Mesothelial cell of epicardium (in vitro differentiated cells): ENCODE measurements around the gene PROZ. TPM values are rescaled to one million over a fixed set of nuclear protein-coding genes. Genes with fewer than 3 reads are reported as not detected.

Experiments
- DNase-seq, 2 experiments: peaks; one replicate each; pipeline ENCODE4 v3.0.0; 2021; ENCODE audit warnings: low spot score in 2 of 2; ENCODE audit not compliant: unreplicated experiment in 2 of 2
- H3K27ac Mint-ChIP-seq: 2 replicates; pipeline ENCODE4 v1.8.0; 2021; ENCODE audit warnings: mixed read lengths
- H3K27me3 Mint-ChIP-seq: 2 replicates; pipeline ENCODE4 v1.8.0; 2021; ENCODE audit warnings: low read depth, mixed read lengths
- H3K36me3 Mint-ChIP-seq: 2 replicates; pipeline ENCODE4 v1.8.0; 2021; ENCODE audit warnings: mixed read lengths
- H3K4me1 Mint-ChIP-seq: 2 replicates; pipeline ENCODE4 v1.8.0; 2021; ENCODE audit warnings: mixed read lengths
- H3K4me3 Mint-ChIP-seq: 2 replicates; pipeline ENCODE4 v1.8.0; 2021; ENCODE audit warnings: mild to moderate bottlenecking, moderate library complexity, mixed read lengths
- H3K9me3 Mint-ChIP-seq: 2 replicates; pipeline ENCODE4 v1.8.0; 2021; ENCODE audit warnings: mixed read lengths
- total RNA-seq: library from RNA; stranded (reverse); gene quantifications from 3 replicates; pipeline ENCODE4 v1.2.1, GENCODE V29; 2021
- TF ChIP-seq, protein P1 (sequence below): fragments of 200-600 bp; sonication (generic); IDR thresholded peaks from one replicate; pipeline ENCODE4 v1.5.0; 2021; ENCODE audit warnings: antibody characterized with exemption; ENCODE audit not compliant: unreplicated experiment

Gene PROZ
- total RNA-seq, 1 donor from 2014 or later = not detected

DNA sequence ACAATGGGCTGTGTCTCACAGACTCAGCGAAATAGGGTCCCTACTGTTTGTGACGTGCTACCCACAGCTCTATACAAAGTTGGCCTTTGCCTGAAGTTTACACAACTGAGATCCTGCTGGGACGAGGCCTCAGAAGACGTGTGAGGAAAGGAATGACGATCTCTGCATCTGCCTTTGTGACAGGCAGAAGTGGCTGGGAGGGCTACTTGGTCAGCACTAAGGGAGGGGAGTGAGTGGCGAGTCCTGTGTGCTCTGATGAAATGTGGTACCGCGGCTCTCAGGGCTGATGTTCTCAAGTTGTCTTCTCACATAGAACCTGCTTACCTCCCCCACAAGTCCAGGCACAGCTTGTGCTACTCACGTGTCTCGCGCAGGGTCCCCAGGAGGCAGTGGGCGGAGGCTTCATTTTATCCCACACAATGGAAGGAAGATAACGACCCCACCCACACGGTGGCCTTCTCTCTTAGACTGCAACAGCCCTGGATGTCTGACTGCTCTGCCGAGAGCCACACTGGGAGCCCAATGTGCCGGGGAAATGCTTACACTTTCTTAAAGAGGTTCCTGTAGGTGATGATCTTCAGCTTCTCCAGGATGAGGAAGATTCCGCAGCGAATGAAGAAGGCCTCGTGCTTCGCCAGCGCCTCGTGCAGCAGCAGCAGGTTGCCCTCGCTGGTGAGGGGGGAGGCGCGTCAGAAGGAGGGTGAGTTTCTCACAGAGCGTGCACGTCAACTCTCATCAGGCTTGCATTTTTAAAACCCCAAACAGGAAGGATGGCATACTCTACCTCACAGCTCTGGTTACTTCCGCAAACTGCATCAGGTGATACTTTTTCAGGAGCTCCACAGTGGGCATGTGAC, 21.2 kb downstream of the PROZ start:
- no peaks in the 10 kb centered on the region for H3K4me1 Mint-ChIP-seq
- no peaks in the 10 kb centered on the region for H3K9me3 Mint-ChIP-seq
- no peaks in the 10 kb centered on the region for H3K27me3 Mint-ChIP-seq
- H3K27ac Mint-ChIP-seq = no peak overlapping the region
- H3K4me3 Mint-ChIP-seq = no peak overlapping the region
- TF ChIP-seq, protein P1, sequence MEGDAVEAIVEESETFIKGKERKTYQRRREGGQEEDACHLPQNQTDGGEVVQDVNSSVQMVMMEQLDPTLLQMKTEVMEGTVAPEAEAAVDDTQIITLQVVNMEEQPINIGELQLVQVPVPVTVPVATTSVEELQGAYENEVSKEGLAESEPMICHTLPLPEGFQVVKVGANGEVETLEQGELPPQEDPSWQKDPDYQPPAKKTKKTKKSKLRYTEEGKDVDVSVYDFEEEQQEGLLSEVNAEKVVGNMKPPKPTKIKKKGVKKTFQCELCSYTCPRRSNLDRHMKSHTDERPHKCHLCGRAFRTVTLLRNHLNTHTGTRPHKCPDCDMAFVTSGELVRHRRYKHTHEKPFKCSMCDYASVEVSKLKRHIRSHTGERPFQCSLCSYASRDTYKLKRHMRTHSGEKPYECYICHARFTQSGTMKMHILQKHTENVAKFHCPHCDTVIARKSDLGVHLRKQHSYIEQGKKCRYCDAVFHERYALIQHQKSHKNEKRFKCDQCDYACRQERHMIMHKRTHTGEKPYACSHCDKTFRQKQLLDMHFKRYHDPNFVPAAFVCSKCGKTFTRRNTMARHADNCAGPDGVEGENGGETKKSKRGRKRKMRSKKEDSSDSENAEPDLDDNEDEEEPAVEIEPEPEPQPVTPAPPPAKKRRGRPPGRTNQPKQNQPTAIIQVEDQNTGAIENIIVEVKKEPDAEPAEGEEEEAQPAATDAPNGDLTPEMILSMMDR = no peak
- no peak for DNase-seq
- H3K36me3 Mint-ChIP-seq = peaks cover 35% of the 10 kb centered on the region

DNA sequence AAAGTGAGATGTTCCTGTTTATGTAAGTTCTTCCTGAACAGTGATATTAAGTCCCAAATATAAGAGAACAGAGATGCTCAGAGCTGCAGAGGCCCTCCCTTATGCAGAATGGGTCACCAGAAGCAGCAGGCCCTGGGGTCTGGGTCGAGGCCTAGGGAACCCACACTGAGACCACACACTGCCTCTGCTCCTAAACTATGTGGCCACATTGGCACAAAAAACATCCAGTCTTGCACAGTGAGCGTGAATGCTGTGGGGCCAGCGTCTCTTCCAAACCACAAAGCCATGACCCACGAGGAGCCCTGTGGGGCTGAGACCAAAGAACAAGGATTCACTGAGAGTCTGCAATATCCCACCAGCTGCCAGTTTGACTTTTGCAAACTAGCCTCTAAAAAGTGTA, 23.6 kb downstream of the PROZ start:
- no peak overlapping the region for H3K4me3 Mint-ChIP-seq
- TF ChIP-seq, protein P1 = no peak
- no peaks in the 10 kb centered on the region for H3K9me3 Mint-ChIP-seq
- H3K27ac Mint-ChIP-seq = no peak overlapping the region
- peaks cover 24% of the 10 kb centered on the region for H3K36me3 Mint-ChIP-seq
- no peaks in the 10 kb centered on the region for H3K4me1 Mint-ChIP-seq
- no peak for DNase-seq
- no peaks in the 10 kb centered on the region for H3K27me3 Mint-ChIP-seq

DNA sequence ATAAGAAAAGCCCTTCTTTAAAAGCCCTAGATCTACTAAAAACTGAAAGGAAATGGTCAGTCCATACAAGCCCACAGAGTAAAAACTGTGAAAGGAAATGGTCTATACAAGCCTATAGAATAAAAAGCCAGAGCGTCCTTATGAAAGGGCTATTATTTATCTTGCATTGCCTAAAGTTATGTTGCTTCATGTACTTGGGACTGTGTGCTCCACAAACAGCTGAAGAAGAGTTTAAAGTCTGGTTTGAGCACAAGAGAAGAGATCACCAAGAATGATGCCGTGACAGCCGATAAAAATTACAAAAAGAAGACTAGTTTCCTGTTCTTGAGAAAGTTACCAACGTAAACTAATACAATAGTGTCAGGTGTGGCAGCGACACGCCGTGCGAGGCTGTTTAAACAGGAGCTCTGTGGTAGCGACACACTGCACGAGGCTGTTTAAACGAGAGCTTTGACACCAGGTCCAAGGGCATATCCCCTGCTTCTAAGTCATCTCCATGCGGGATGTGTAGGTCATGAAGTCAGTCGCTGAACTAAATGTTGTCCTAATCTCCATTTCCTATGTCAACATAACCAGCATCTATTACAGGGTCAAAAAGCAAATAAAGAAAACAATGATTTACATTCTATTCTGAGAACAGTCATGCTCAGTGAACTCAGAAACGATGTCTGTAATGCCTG, 25.1 kb downstream of the PROZ start:
- TF ChIP-seq, protein P1 = no peak
- Mint-ChIP-seq H3K4me1 (no peaks in the 10 kb centered on the region), H3K27ac (no peak overlapping the region), H3K36me3 (peaks cover 19% of the 10 kb centered on the region), H3K4me3 (no peak overlapping the region), H3K9me3 (no peaks in the 10 kb centered on the region), H3K27me3 (no peaks in the 10 kb centered on the region)
- DNase-seq = no peak

DNA sequence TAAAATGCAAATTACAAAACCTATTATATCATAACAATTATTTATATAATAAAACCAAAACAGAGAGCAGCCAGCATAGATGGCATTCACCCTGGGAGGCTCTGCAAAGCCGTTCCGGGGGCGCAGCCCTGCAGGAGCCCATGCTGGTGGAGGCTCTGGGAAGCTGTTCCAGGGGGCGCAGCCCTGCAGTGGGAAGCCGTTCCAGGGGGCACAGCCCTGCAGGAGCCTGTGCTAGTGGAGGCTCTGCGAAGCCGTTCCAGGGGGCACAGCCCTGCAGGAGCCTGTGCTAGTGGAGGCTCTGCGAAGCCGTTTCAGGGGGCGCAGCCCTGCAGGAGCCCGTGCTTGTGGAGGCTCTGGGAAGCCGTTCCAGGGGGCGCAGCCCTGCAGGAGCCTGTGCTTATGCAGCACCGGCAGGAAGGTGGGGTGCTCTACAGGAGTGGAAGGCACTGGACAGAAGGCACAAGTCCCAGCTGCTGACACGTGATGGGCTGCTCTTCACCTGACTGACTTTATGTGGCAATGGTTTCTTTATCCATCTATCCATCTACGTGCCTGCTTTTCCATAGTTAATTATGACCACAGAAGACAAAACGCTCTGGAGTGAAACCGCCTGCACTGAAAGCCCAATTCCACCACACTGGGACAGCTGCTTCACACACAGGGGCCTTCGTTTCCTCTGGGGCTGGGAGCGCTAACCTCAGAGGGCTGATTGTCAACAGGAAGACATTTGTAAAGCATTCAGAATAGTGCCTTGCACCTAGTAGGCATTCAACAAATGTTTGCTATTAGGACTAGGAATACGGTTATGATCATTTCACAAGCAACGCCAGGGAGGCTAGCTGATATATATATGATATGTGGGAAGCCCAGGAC, 26.4 kb downstream of the PROZ start:
- H3K4me3 Mint-ChIP-seq = no peak overlapping the region
- peaks cover 21% of the 10 kb centered on the region for H3K36me3 Mint-ChIP-seq
- H3K27ac Mint-ChIP-seq = no peak overlapping the region
- H3K27me3 Mint-ChIP-seq = no peaks in the 10 kb centered on the region
- no peaks in the 10 kb centered on the region for H3K4me1 Mint-ChIP-seq
- no peaks in the 10 kb centered on the region for H3K9me3 Mint-ChIP-seq
- DNase-seq = no peak
- TF ChIP-seq, protein P1 = no peak

DNA sequence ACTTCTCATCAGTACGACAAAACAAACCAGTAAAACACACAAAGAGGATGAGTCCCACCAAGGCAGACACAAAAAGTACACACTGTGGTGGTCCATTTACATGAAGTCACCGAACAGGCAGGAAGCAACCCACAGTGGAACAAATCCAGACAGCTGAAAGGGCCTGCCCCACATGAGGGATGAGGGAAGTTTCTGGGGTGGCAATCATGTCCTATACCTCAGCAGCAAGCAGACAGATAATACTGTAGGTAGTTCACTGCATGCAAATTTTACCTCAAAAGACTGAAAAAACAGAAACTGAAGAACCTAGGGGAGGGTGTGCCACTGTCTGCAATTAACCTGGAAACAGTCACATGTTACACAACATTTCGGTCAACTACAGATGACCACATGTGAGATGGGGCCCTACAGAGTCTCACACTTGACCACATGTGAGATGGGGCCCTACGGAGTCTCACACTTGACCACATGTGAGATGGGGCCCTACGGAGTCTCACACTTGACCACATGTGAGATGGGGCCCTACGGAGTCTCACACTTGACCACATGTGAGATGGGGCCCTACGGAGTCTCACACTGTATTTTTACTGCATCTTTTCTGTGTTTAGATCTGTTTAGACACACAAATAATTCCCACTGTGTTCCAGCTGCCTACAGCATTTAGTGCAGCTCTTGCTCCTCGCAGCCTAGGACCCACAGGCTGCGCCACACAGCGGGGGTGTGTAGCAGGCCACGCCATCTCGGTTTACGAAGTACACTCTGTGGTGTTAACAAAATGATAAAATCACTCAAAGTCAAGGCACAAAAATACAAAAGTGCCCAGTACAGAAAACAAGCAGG, 27.8 kb downstream of the PROZ start:
- no peak for DNase-seq
- Mint-ChIP-seq H3K27ac (no peak overlapping the region), H3K36me3 (peaks cover 20% of the 10 kb centered on the region), H3K4me1 (no peaks in the 10 kb centered on the region), H3K4me3 (no peak overlapping the region), H3K27me3 (no peaks in the 10 kb centered on the region), H3K9me3 (no peaks in the 10 kb centered on the region)
- TF ChIP-seq, protein P1 = no peak
